Panc1 (cell line): ENCODE data around the gene WDR33.

Experiments
- POLR2AphosphoS5 ChIP-seq: IDR thresholded peaks from 2 replicates; pipeline ENCODE4 v1.6.1; 2012; ENCODE audit warnings: mild to moderate bottlenecking, low read depth, low read length, moderate library complexity
- REST ChIP-seq, 2 experiments: IDR thresholded peaks; 2 replicates each; pipeline ENCODE4 v1.6.1; 2011 to 2012; ENCODE audit warnings: low read depth in 2 of 2, control low read depth in 1 of 2, low read length in 1 of 2, mild to moderate bottlenecking in 1 of 2, moderate library complexity in 1 of 2; ENCODE audit not compliant: insufficient read depth in 1 of 2
- SIN3A ChIP-seq: IDR thresholded peaks from 2 replicates; pipeline ENCODE4 v1.6.1; 2012; ENCODE audit warnings: low read depth, mild to moderate bottlenecking, low read length, moderate library complexity, borderline replicate concordance; ENCODE audit not compliant: insufficient read depth
- TCF7L2 ChIP-seq: IDR thresholded peaks from 2 replicates; pipeline ENCODE4 v1.6.1; 2011; ENCODE audit warnings: mild to moderate bottlenecking, low read depth, low read length, inconsistent platforms
- TF ChIP-seq, protein P1 (sequence below): fragments of 450-650 bp; IDR thresholded peaks from 2 replicates; pipeline ENCODE4 v1.5.1; 2017; ENCODE audit warnings: mild to moderate bottlenecking

- TF ChIP-seq, protein P1, sequence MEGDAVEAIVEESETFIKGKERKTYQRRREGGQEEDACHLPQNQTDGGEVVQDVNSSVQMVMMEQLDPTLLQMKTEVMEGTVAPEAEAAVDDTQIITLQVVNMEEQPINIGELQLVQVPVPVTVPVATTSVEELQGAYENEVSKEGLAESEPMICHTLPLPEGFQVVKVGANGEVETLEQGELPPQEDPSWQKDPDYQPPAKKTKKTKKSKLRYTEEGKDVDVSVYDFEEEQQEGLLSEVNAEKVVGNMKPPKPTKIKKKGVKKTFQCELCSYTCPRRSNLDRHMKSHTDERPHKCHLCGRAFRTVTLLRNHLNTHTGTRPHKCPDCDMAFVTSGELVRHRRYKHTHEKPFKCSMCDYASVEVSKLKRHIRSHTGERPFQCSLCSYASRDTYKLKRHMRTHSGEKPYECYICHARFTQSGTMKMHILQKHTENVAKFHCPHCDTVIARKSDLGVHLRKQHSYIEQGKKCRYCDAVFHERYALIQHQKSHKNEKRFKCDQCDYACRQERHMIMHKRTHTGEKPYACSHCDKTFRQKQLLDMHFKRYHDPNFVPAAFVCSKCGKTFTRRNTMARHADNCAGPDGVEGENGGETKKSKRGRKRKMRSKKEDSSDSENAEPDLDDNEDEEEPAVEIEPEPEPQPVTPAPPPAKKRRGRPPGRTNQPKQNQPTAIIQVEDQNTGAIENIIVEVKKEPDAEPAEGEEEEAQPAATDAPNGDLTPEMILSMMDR: no peak
- TF ChIP-seq TCF7L2 (no peak), SIN3A (no peak), REST (IDR thresholded peaks at IDR 0.05; ENCODE audit: insufficient read depth in 1 of 2, low read depth in 2 of 2, low read length in 1 of 2) (no peak), POLR2AphosphoS5 (no peak)
Measured at GRCh38 chr2:127670055-127670956, 140.7 kb downstream of the WDR33 start.
